Measurements from ENCODE around the gene TAGLN2.

The TAGLN2 gene

DNA sequence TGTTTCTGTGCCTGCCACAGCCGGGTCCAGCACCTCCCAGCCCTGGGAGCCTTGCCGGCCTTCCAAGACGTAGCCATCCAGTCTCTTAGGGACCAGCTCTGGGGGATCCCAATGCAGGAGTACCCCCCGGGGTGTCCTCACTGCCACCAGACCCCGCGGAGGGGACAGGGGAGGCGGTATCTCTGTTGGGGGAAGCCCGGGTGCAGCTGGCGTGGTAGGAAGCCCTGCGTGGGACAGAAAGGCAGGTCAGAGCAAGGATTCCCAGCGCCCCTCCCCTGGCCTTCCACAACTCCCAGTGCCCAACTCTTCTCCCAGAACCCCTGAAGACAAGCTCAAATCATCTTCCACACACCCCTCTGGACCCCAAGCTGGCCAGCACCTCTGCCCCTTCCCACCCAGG, 4.9 kb upstream of the TAGLN2 start:
- no peak overlapping the region for H3K9ac ChIP-seq (ENCODE audit: low read depth in 1 of 2, low read length in 2 of 2)
- H3K36me3 ChIP-seq (ENCODE audit: control insufficient read depth in 2 of 2, insufficient read depth in 2 of 2, low read length in 2 of 2): no peaks in the 10 kb centered on the region
- H3K9me3 ChIP-seq (ENCODE audit: control insufficient read depth in 2 of 2, low read length in 2 of 2): no peaks in the 10 kb centered on the region
- H3K27me3 ChIP-seq (ENCODE audit: control insufficient read depth in 2 of 2, insufficient read depth in 2 of 2, low read length in 2 of 2): no peaks in the 10 kb centered on the region
- H3K4me3 ChIP-seq (ENCODE audit: low read length in 2 of 2): no peak overlapping the region
- peaks cover 13 to 16% of the 10 kb centered on the region in 2 donors for H3K4me1 ChIP-seq (ENCODE audit: control insufficient read depth in 2 of 2, insufficient read depth in 2 of 2, low read length in 2 of 2)
- H3K27ac ChIP-seq (ENCODE audit: low read depth in 2 of 2, low read length in 2 of 2): no peak overlapping the region

DNA sequence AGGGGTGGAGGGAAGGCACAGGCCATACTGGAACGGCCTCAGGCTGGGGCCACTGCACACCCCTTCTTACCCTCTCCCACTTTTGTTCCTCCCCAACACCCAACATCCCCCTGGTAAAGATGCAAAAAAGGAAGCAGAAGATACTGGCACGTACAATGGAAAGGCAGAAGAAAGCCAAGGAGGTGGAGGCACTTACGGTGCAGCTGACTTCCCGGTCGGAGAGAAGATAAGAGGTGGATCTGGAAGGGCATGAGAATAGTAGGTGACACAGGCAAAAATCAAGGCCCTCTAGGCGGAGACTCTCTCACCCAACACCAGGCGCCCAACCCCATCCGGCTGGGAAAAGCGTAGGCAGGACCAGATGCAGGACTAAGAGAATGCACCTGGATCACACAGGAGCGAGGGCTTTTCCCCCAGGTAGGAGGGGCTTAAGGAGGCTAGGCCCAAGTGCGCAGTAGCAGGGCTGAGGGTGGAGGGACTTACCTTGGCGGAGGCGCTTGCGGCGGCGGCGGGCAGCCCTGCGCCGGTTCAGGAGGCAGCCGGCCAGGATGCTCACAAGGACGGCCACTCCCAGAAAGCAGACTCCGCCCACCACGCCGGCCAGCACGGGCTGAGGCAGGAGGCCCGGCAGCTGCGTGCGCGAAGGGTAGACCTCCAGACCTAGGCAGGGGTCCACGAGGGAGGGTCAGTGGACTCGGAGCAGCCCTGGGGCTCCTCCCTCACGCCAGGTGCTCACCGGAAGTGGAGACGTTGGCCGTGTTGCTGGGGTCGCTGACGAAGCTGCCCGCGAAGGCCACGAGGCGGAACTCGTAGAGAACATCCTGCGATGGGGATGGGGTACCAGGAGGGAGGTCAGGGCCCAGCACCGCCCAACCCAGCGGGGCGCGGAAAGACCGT, 4.1 kb upstream of the TAGLN2 start:
- no peak overlapping the region for H3K4me3 ChIP-seq (ENCODE audit: low read length in 2 of 2)
- no peaks in the 10 kb centered on the region for H3K36me3 ChIP-seq (ENCODE audit: control insufficient read depth in 2 of 2, insufficient read depth in 2 of 2, low read length in 2 of 2)
- H3K9me3 ChIP-seq (ENCODE audit: control insufficient read depth in 2 of 2, low read length in 2 of 2): no peaks in the 10 kb centered on the region
- peaks cover 13 to 16% of the 10 kb centered on the region in 2 donors for H3K4me1 ChIP-seq (ENCODE audit: control insufficient read depth in 2 of 2, insufficient read depth in 2 of 2, low read length in 2 of 2)
- no peaks in the 10 kb centered on the region for H3K27me3 ChIP-seq (ENCODE audit: control insufficient read depth in 2 of 2, insufficient read depth in 2 of 2, low read length in 2 of 2)
- H3K27ac ChIP-seq (ENCODE audit: low read depth in 2 of 2, low read length in 2 of 2): no peak overlapping the region
- no peak overlapping the region for H3K9ac ChIP-seq (ENCODE audit: low read depth in 1 of 2, low read length in 2 of 2)

DNA sequence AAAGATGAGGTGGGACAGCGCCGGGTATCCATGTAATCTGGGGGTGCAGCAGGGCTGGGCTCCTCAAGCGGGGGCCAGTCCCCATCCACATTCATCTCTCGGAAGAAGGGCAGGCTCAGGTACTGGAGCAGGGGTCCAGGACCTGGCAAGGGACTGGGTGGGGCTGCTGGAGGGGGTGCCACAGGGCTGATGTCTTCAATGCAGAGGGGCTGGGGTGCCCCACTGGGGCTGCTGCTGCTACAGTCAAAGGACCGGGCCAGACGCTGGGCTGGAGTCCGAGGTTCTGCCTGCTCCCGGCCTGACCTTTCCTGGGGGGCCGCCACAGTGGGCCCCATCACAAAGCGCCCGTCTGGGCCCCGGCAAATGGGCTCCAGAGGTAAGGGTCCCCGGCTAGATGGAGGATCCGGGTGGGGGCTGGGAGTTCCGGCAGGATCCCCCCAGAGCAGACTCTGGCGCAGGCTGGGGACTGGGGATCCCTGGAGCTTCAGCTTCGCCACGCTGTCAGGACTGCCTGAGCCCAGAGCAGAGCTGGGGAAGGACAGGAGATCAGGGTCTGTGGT, 3.3 kb upstream of the TAGLN2 start:
- peaks cover 19 to 20% of the 10 kb centered on the region in 2 donors for H3K4me1 ChIP-seq (ENCODE audit: control insufficient read depth in 2 of 2, insufficient read depth in 2 of 2, low read length in 2 of 2)
- H3K27ac ChIP-seq (ENCODE audit: low read depth in 2 of 2, low read length in 2 of 2): no peak overlapping the region
- no peak overlapping the region for H3K9ac ChIP-seq (ENCODE audit: low read depth in 1 of 2, low read length in 2 of 2)
- no peaks in the 10 kb centered on the region for H3K9me3 ChIP-seq (ENCODE audit: control insufficient read depth in 2 of 2, low read length in 2 of 2)
- no peaks in the 10 kb centered on the region for H3K27me3 ChIP-seq (ENCODE audit: control insufficient read depth in 2 of 2, insufficient read depth in 2 of 2, low read length in 2 of 2)
- no peak overlapping the region for H3K4me3 ChIP-seq (ENCODE audit: low read length in 2 of 2)
- H3K36me3 ChIP-seq (ENCODE audit: control insufficient read depth in 2 of 2, insufficient read depth in 2 of 2, low read length in 2 of 2): no peaks in the 10 kb centered on the region

DNA sequence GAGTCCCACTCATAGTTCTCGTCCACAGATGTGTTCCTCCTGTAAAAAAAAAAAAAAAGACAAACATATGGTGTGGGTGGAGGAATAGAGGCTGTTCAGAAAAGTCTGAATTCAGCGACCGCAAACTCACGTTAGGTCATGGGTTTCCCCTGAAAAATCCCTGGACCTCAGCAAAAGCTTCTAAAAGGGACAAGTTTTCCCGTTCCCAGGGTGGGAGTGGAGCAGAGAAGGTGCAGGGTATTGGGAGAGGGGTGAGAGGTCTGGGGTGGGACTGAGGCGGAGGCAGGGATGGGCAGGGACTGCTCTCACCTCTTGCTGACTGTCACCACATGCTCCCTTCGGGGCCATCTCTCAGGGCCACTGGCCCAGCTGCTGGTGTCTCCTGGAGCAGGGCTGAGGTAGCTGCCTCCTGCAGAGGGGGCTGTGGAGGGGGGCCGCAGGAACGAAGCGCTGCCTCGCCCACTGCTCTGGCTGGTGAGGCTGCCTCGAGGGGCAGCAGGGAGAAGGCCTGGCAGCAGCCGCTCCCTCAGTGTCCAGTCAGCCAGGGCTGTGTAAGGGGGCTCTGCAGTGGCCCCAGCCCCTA, 2.6 kb upstream of the TAGLN2 start:
- H3K27ac ChIP-seq (ENCODE audit: low read depth in 2 of 2, low read length in 2 of 2): no peak overlapping the region
- H3K4me1 ChIP-seq (ENCODE audit: control insufficient read depth in 2 of 2, insufficient read depth in 2 of 2, low read length in 2 of 2): peaks cover 26% of the 10 kb centered on the region in 2 donors
- no peak overlapping the region for H3K9ac ChIP-seq (ENCODE audit: low read depth in 1 of 2, low read length in 2 of 2)

DNA sequence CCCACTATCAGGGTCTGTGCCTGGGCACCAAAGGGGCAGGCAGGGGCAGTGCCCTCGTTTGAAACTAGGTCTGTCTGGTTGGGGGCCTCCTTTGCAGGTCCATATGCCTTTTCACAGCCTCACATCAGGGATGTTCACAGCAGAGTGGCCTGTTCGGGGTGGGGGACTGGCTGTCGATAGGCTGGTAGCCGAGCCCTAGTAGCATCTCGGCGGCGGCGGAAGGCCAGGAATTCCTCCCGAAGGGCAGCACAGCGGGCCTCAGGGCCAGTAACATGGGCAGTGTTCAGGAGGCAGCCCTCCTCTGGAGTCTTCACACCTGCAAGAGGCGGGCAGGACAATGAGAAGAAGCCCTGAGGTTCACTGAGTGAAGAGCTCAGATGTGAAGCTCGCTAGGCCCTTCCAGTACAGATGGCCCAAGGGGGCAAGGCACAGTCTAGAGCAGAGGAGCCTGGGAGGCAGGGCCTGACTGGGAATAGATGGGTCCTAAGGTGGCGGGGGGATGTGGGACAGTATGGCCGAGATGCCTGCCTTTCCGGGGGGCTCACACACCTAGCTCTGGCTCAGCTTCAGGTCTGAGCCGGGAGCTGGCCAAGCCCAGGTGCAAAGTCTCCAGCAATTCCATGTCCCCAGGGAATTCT, 2.0 kb upstream of the TAGLN2 start:
- Histone ChIP-seq H3K4me1 (ENCODE audit: control insufficient read depth in 2 of 2, insufficient read depth in 2 of 2, low read length in 2 of 2) (peaks cover 32 to 33% of the 10 kb centered on the region in 2 donors), H3K27ac (ENCODE audit: low read depth in 2 of 2, low read length in 2 of 2) (no peak overlapping the region), H3K9me3 (ENCODE audit: control insufficient read depth in 2 of 2, low read length in 2 of 2) (no peaks in the 10 kb centered on the region), H3K4me3 (ENCODE audit: low read length in 2 of 2) (no peak overlapping the region), H3K27me3 (ENCODE audit: control insufficient read depth in 2 of 2, insufficient read depth in 2 of 2, low read length in 2 of 2) (no peaks in the 10 kb centered on the region), H3K36me3 (ENCODE audit: control insufficient read depth in 2 of 2, insufficient read depth in 2 of 2, low read length in 2 of 2) (no peaks in the 10 kb centered on the region), H3K9ac (ENCODE audit: low read depth in 1 of 2, low read length in 2 of 2) (no peak overlapping the region)

More for the DNA sequence above, 2.6 kb upstream of the TAGLN2 start:
- Histone ChIP-seq H3K4me3 (ENCODE audit: low read length in 2 of 2) (no peak overlapping the region), H3K27me3 (ENCODE audit: control insufficient read depth in 2 of 2, insufficient read depth in 2 of 2, low read length in 2 of 2) (no peaks in the 10 kb centered on the region), H3K9me3 (ENCODE audit: control insufficient read depth in 2 of 2, low read length in 2 of 2) (no peaks in the 10 kb centered on the region), H3K36me3 (ENCODE audit: control insufficient read depth in 2 of 2, insufficient read depth in 2 of 2, low read length in 2 of 2) (no peaks in the 10 kb centered on the region)

DNA sequence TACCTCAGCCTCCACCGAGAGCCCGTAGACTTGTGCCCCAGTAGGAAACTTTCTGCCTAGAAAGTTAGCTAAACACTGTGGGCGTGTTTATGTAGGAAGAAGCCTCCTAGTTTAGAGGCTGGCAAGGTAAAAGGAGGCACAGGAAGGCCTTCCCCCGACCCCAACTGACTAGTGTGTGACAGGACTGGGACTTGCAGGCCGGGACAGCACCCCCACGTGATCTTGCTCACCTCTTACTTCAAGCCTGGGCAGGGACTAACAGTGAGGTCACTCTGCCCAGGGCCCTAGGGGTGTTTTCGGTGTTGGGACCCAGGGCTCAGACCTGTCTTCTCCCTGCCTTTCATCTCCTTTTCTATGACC, 392 bp upstream of the TAGLN2 start:
- Histone ChIP-seq H3K4me3 (ENCODE audit: low read length in 2 of 2) (peak overlapping the region; percentile 97 to 98), H3K9me3 (ENCODE audit: control insufficient read depth in 2 of 2, low read length in 2 of 2) (no peaks in the 10 kb centered on the region), H3K36me3 (ENCODE audit: control insufficient read depth in 2 of 2, insufficient read depth in 2 of 2, low read length in 2 of 2) (peaks cover under 1 to 8% of the 10 kb centered on the region in 2 donors), H3K27me3 (ENCODE audit: control insufficient read depth in 2 of 2, insufficient read depth in 2 of 2, low read length in 2 of 2) (no peaks in the 10 kb centered on the region), H3K4me1 (ENCODE audit: control insufficient read depth in 2 of 2, insufficient read depth in 2 of 2, low read length in 2 of 2) (peaks cover 41% of the 10 kb centered on the region in 2 donors), H3K27ac (ENCODE audit: low read depth in 2 of 2, low read length in 2 of 2) (peak overlapping the region; percentile 95 to 99), H3K9ac (ENCODE audit: low read depth in 1 of 2, low read length in 2 of 2) (peak overlapping the region; percentile 76 to 90)

DNA sequence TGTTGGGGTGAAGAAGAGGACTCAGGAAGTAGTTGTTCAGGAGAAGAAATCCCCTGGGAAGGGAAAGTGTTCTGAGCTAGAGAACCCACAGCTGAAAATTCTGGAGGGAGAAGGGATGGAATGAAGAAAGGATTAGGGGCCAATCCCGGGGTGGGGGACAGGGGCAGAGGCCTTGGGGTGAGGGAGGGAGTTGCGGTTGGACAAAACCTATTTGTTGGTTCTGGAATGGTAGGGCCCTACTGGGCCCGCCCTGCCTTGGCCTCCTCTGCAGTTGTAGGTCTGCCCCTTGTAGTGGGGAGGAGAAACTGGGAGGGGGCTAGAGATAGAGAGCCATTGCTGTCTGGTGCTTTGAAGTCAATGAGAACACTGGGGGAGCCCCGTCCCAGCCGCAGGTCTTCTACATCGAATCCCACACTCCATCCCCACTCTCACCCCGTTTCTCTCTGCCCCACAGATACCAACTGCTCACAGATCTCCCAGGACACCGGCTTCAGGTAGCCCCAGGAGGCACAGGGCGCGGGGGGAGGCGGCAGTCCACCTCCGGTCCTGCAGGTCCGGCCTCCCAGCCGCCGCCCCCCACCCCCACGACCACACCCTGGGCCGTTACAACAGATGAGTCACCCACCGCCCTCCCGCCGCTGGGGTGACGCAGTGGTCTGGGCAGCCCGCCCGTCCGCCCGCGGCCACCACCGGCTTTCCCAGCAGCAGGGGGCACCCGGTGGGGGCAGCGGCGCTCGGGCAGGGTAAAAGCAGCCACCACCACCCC, 1.1 kb downstream of the TAGLN2 start:
- H3K4me3 ChIP-seq (ENCODE audit: low read length in 2 of 2): peak overlapping the region; percentile 97 to 98
- peaks cover 15 to 23% of the 10 kb centered on the region in 2 donors for H3K36me3 ChIP-seq (ENCODE audit: control insufficient read depth in 2 of 2, insufficient read depth in 2 of 2, low read length in 2 of 2)
- no peaks in the 10 kb centered on the region for H3K27me3 ChIP-seq (ENCODE audit: control insufficient read depth in 2 of 2, insufficient read depth in 2 of 2, low read length in 2 of 2)
- H3K9ac ChIP-seq (ENCODE audit: low read depth in 1 of 2, low read length in 2 of 2): peak overlapping the region; percentile 90 to 97
- H3K27ac ChIP-seq (ENCODE audit: low read depth in 2 of 2, low read length in 2 of 2): peak overlapping the region; percentile 95 to 99
- peaks cover 43 to 47% of the 10 kb centered on the region in 2 donors for H3K4me1 ChIP-seq (ENCODE audit: control insufficient read depth in 2 of 2, insufficient read depth in 2 of 2, low read length in 2 of 2)
- H3K9me3 ChIP-seq (ENCODE audit: control insufficient read depth in 2 of 2, low read length in 2 of 2): no peaks in the 10 kb centered on the region

DNA sequence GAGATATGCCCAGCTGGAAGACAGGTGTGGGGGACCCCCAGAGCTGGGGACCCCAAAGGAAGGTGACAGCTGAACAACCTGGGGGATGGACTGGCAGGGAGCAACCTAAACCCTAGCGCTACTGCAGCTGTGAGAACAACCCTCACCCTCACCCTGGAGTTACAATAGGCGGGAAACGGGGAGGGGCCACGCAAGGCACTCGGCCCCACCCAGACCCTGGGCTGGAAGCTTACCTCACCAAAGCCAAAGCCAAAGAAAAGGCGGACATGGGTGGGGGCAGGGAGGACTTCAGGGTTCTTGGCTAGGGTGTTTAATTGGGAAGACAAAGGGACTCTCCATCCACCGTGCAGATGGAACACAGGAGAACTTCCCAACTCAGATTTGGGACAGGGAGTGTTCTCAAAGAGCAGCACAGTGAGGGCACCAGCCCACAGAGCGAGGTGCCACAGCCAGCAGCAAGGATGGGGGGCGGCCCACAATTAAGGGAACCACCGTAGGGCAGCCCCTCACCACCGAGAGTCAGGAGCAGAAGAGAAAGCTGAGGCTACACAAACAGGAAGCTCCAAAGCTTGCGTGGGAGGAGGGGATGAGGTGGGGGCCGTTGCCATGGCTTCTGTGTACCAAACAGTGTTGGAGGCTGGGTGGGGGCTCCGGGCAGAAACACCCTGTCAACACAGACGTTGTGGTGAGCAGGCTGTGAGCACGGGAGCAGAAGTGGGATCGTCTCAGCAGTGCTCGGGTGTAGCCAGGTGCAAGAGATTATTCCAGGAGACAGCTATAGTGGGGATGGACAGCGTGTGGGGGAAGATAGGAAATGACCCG, 1.9 kb downstream of the TAGLN2 start:
- Histone ChIP-seq H3K27ac (ENCODE audit: low read depth in 2 of 2, low read length in 2 of 2) (peak overlapping the region; percentile 95 to 99), H3K4me1 (ENCODE audit: control insufficient read depth in 2 of 2, insufficient read depth in 2 of 2, low read length in 2 of 2) (peaks cover 50 to 53% of the 10 kb centered on the region in 2 donors), H3K9me3 (ENCODE audit: control insufficient read depth in 2 of 2, low read length in 2 of 2) (no peaks in the 10 kb centered on the region), H3K9ac (ENCODE audit: low read depth in 1 of 2, low read length in 2 of 2) (peak overlapping the region; percentile 90 to 97), H3K4me3 (ENCODE audit: low read length in 2 of 2) (peak overlapping the region; percentile 97 to 98), H3K36me3 (ENCODE audit: control insufficient read depth in 2 of 2, insufficient read depth in 2 of 2, low read length in 2 of 2) (peaks cover 23 to 31% of the 10 kb centered on the region in 2 donors), H3K27me3 (ENCODE audit: control insufficient read depth in 2 of 2, insufficient read depth in 2 of 2, low read length in 2 of 2) (no peaks in the 10 kb centered on the region)

All from mucosa of rectum (tissue), 2 donors.